Activated T-cell treated with anti-CD3 and anti-CD28 coated beads for 4 hours (primary cell): ENCODE measurements around the gene TDRD1.

ENCODE experiments used
- DNase-seq: peaks from one replicate; pipeline ENCODE4 v3.0.0-alpha.2; 2020

The TDRD1 gene

GRCh38 chr10:114273910-114274309 lies 94.8 kb downstream of the TDRD1 start:
- no peak for DNase-seq

GRCh38 chr10:114274616-114275453 lies 95.7 kb downstream of the TDRD1 start:
- DNase-seq, result no peak

GRCh38 chr10:114276066-114276465 lies 96.9 kb downstream of the TDRD1 start:
- DNase-seq, result no peak

GRCh38 chr10:114276671-114277070 lies 97.5 kb downstream of the TDRD1 start:
- DNase-seq, result no peak

GRCh38 chr10:114278140-114278883 lies 99.2 kb downstream of the TDRD1 start:
- no peak for DNase-seq

GRCh38 chr10:114278884-114279191 lies 99.7 kb downstream of the TDRD1 start:
- no peak for DNase-seq

- no peak for DNase-seq
These were observed 100.1 kb downstream of the TDRD1 start for GRCh38 chr10:114279289-114279688.

GRCh38 chr10:114279901-114280644 lies 100.9 kb downstream of the TDRD1 start:
- DNase-seq, result no peak

- DNase-seq, result no peak
These were observed 101.9 kb downstream of the TDRD1 start for GRCh38 chr10:114281006-114281405.

GRCh38 chr10:114281461-114281860 lies 102.3 kb downstream of the TDRD1 start:
- no peak for DNase-seq
